HepG2 (cell line): ENCODE measurements around the gene NEURL4. TPM values are rescaled to one million over a fixed set of nuclear protein-coding genes. Genes with fewer than 3 reads are reported as not detected.

Source experiments
- CCDC6 ChIP-seq: sonication (generic); formaldehyde crosslinking; IDR thresholded peaks from 2 replicates; pipeline ENCODE4 v1.8.1; 2022; ENCODE audit warnings: mild to moderate bottlenecking, missing genetic modification reagents, moderate library complexity
- GABPA ChIP-seq, 2 experiments: IDR thresholded peaks; 2 replicates each; pipeline ENCODE4 v1.6.1; 2011 to 2016; ENCODE audit warnings: low read depth in 2 of 2, low read length in 1 of 2, missing biosample characterization in 1 of 2, missing genetic modification characterization in 1 of 2
- HNRNPL ChIP-seq: fragments of 200-400 bp; formaldehyde crosslinking; IDR thresholded peaks from 2 replicates; pipeline ENCODE4 v1.6.1; 2017; ENCODE audit warnings: mild to moderate bottlenecking, low read depth, low read length
- JUNB ChIP-seq: sonication (generic); formaldehyde crosslinking; IDR thresholded peaks from 2 replicates; pipeline ENCODE4 v1.8.0; 2022; ENCODE audit warnings: missing genetic modification reagents, mild to moderate bottlenecking, borderline replicate concordance
- KDM1A ChIP-seq: IDR thresholded peaks from 2 replicates; pipeline ENCODE4 v1.6.1; 2016; ENCODE audit warnings: missing compliant biosample characterization
- MAF1 ChIP-seq: sonication (generic); formaldehyde crosslinking; IDR thresholded peaks from 2 replicates; pipeline ENCODE4 v1.5.0; 2020; ENCODE audit warnings: missing genetic modification reagents, borderline replicate concordance
- PHB2 ChIP-seq: fragments of 450-650 bp; IDR thresholded peaks from 2 replicates; pipeline ENCODE4 v1.6.1; 2018; ENCODE audit not compliant: partially characterized antibody
- SMARCC2 ChIP-seq: fragments of 450-650 bp; IDR thresholded peaks from 2 replicates; pipeline ENCODE4 v1.6.1; 2017; ENCODE audit warnings: antibody characterized with exemption, mild to moderate bottlenecking
- TP53 ChIP-seq: sonication (generic); formaldehyde crosslinking; conservative IDR thresholded peaks from 2 replicates; pipeline ENCODE4 v1.4.0; 2020; ENCODE audit warnings: missing genetic modification reagents
- ZNF230 ChIP-seq: sonication (generic); formaldehyde crosslinking; IDR thresholded peaks from 2 replicates; pipeline ENCODE4 v1.4.0; 2020; ENCODE audit warnings: mild to moderate bottlenecking, missing genetic modification reagents
- ZNF510 ChIP-seq: sonication (generic); formaldehyde crosslinking; IDR thresholded peaks from 2 replicates; pipeline ENCODE4 v1.4.0; 2020; ENCODE audit warnings: low read depth, mild to moderate bottlenecking, missing genetic modification reagents
- ZNF558 ChIP-seq: sonication (generic); formaldehyde crosslinking; IDR thresholded peaks from 2 replicates; pipeline ENCODE4 v1.9.0; 2022; ENCODE audit warnings: mild to moderate bottlenecking, missing genetic modification reagents, borderline replicate concordance
- ZNF670 ChIP-seq: sonication (generic); formaldehyde crosslinking; IDR thresholded peaks from 2 replicates; pipeline ENCODE4 v1.8.0; 2022; ENCODE audit warnings: mild to moderate bottlenecking, missing genetic modification reagents, borderline replicate concordance
- polyA plus RNA-seq, 8 experiments: library from polyadenylated mRNA; depleted of rRNA in 3 of 8; stranded (reverse) in 7 of 8; unstranded in 1 of 8; fragments of >200 nt; fragmentation: Illumina TruSeq in 4 of 8; extraction: Trizol in 4 of 8; gene quantifications; 2 replicates each; pipeline versions ENCODE4 v1.2.1 to v1.2.3, GENCODE V29; 2011 to 2016; ENCODE audit warnings: low read depth in 4 of 8, missing spikeins in 1 of 8, mixed read lengths in 1 of 8; ENCODE audit not compliant: insufficient read depth in 1 of 8
- total RNA-seq, 5 experiments: library from RNA; depleted of rRNA; stranded (reverse); fragments of >200 nt; fragmentation: Illumina TruSeq; extraction: Trizol; gene quantifications; 2 replicates each; pipeline ENCODE4 v1.2.3, GENCODE V29; 2016; ENCODE audit warnings: low read depth in 1 of 5
- TF ChIP-seq, protein P1 (sequence below), 2 experiments: sonication (generic) in 1 of 2; formaldehyde crosslinking in 1 of 2; IDR thresholded peaks; 2 replicates each; pipeline versions ENCODE4 v1.6.1 to v1.9.0; 2014 to 2022; ENCODE audit warnings: antibody characterized with exemption in 1 of 2, borderline replicate concordance in 1 of 2, inconsistent platforms in 1 of 2, low read depth in 1 of 2, missing genetic modification reagents in 1 of 2
- TF ChIP-seq, protein P2 (sequence below): sonication (generic); formaldehyde crosslinking; IDR thresholded peaks from 2 replicates; pipeline ENCODE4 v1.5.1; 2020; ENCODE audit warnings: missing genetic modification reagents, mild to moderate bottlenecking, borderline replicate concordance
- TF ChIP-seq, protein P3 (sequence below): sonication (generic); formaldehyde crosslinking; IDR thresholded peaks from 2 replicates; pipeline ENCODE4 v1.5.0; 2020; ENCODE audit warnings: missing genetic modification reagents

NEURL4 gene
- total and polyA plus RNA-seq, 2 of the 13 experiments (the other 11 are each of a cell fraction or from before 2014, with no cell fraction given): 14.8 to 15.7 TPM

DNA sequence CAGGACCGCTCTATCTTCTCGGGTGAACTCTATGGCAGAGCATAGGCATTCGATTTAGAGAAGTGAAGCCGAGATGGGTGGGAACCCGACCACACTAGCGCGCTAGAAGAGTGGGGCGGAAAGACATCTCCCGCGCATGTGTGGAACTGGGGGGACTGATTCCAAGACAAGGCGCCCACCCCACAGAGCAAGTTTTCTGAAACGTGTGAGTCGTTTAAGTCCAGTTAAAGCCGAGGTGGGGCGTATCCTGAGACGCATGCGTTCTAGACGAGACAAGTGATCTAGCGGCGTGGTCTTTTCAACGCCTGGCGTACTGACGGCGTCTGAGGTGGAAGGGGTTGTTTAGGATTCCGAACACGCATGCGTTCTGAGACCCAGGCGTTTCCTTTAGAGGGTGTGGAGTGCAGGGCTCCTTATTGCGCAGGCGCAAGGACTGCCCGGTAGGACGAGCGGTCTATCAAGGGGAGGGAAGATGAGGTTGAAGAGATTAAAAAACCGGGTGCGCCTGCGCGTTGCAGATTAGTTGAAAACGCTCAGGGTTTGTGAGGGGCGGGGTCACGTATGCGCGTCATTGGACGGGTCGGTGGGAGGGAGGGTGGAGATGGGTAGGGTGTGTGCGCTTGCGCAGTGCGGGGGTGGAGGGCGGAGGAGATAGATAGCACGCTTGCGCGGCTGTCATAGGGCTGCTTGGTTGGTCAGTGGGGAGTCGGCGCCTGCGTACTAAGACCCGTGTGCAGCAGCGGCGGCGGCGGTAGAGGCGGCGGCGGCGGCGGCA lies 22.0 kb downstream of the NEURL4 start, which contains the start of gene EIF5A (continued):
- TF ChIP-seq, protein P1, sequence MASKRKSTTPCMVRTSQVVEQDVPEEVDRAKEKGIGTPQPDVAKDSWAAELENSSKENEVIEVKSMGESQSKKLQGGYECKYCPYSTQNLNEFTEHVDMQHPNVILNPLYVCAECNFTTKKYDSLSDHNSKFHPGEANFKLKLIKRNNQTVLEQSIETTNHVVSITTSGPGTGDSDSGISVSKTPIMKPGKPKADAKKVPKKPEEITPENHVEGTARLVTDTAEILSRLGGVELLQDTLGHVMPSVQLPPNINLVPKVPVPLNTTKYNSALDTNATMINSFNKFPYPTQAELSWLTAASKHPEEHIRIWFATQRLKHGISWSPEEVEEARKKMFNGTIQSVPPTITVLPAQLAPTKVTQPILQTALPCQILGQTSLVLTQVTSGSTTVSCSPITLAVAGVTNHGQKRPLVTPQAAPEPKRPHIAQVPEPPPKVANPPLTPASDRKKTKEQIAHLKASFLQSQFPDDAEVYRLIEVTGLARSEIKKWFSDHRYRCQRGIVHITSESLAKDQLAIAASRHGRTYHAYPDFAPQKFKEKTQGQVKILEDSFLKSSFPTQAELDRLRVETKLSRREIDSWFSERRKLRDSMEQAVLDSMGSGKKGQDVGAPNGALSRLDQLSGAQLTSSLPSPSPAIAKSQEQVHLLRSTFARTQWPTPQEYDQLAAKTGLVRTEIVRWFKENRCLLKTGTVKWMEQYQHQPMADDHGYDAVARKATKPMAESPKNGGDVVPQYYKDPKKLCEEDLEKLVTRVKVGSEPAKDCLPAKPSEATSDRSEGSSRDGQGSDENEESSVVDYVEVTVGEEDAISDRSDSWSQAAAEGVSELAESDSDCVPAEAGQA (IDR thresholded peaks at IDR 0.05; ENCODE audit: low read depth): no peak
- TF ChIP-seq, protein P1 (CRISPR knock-in tag; IDR thresholded peaks at IDR 0.05; ENCODE audit: borderline replicate concordance): no peak
- TF ChIP-seq SMARCC2 (no peak), MAF1 (no peak), ZNF230 (CRISPR knock-in tag) (no peak), PHB2 (no peak), KDM1A (no peak), JUNB (no peak), CCDC6 (no peak), GABPA (IDR thresholded peaks at IDR 0.05; ENCODE audit: low read depth, low read length) (no peak), GABPA (CRISPR knock-in tag; IDR thresholded peaks at IDR 0.05; ENCODE audit: low read depth) (peak; percentile 68; the same call in 1 of the 2 replicates), ZNF558 (CRISPR knock-in tag) (no peak), ZNF510 (no peak), TP53 (CRISPR knock-in tag) (no peak), HNRNPL (no peak), ZNF670 (no peak)
- TF ChIP-seq, protein P2, sequence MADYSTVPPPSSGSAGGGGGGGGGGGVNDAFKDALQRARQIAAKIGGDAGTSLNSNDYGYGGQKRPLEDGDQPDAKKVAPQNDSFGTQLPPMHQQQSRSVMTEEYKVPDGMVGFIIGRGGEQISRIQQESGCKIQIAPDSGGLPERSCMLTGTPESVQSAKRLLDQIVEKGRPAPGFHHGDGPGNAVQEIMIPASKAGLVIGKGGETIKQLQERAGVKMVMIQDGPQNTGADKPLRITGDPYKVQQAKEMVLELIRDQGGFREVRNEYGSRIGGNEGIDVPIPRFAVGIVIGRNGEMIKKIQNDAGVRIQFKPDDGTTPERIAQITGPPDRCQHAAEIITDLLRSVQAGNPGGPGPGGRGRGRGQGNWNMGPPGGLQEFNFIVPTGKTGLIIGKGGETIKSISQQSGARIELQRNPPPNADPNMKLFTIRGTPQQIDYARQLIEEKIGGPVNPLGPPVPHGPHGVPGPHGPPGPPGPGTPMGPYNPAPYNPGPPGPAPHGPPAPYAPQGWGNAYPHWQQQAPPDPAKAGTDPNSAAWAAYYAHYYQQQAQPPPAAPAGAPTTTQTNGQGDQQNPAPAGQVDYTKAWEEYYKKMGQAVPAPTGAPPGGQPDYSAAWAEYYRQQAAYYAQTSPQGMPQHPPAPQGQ: no peak
- TF ChIP-seq, protein P3, sequence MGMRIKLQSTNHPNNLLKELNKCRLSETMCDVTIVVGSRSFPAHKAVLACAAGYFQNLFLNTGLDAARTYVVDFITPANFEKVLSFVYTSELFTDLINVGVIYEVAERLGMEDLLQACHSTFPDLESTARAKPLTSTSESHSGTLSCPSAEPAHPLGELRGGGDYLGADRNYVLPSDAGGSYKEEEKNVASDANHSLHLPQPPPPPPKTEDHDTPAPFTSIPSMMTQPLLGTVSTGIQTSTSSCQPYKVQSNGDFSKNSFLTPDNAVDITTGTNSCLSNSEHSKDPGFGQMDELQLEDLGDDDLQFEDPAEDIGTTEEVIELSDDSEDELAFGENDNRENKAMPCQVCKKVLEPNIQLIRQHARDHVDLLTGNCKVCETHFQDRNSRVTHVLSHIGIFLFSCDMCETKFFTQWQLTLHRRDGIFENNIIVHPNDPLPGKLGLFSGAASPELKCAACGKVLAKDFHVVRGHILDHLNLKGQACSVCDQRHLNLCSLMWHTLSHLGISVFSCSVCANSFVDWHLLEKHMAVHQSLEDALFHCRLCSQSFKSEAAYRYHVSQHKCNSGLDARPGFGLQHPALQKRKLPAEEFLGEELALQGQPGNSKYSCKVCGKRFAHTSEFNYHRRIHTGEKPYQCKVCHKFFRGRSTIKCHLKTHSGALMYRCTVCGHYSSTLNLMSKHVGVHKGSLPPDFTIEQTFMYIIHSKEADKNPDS (CRISPR knock-in tag): no peak
